NCI-H1105 treated with DMSO at 0.1 percent for 48 hours (cell line): Measurements from ENCODE around the gene TOP2B.

Source experiments
- DNase-seq: peaks from one replicate; lab custom pipeline; 2025; lab: John Stamatoyannopoulos, UW

TOP2B gene

DNA sequence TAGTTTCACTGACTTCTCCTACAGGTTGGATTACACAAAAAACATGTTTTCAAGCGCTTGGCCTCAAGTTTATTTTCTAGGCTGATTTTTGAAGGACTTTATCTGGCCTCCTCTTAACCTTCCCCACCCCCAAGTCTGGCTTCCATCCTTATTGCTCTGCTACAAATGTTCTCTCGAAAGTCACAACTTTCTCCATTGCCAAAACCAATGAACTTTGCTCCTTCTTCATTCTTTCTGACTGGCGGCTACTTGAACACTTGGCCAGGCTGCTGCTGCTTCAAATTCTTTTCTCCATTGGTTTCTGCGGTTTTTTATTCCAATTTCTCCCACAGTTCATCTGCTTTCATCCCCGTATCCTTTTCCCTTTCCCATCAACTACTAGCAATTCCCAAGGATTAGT lies 106.6 kb downstream of the TOP2B start:
- no peak for DNase-seq

DNA sequence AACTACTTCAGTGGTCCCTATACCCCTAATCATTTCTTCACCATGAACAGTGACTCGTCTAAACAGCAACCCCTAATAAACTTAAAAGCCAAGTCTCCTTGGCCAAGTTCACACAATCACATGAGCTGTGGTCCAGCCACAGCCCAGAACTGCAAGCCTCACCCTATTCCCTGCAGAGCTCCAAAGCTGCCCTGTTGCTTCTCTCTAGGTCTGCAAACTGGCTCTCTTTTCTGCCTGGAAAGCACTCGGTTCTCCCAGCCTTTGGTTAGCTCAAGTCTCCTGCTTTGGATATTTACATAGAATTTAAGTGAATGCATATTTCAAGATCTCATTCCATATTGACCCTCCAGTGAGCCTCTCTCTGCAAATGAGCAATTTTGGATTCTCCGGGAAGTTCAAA lies 107.0 kb downstream of the TOP2B start:
- no peak for DNase-seq

DNA sequence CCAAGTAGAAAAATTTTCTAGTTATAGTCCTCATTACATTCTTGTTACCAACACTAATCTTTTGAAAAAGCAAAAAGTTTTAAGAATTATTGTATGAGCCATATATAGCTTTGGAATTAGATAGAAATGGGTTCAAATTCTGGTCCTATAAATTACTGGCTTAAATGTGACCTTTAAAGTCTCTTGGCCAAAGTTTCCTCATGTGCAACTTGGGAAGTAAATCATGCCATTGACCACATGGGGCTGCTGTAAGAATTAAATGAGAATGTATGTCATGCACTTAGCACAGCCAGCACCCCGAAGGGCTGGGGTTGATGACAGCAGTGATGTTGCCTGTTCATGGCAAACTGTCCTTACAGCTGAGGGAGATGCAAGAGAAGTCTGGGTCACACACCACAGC lies 108.3 kb downstream of the TOP2B start:
- no peak for DNase-seq

DNA sequence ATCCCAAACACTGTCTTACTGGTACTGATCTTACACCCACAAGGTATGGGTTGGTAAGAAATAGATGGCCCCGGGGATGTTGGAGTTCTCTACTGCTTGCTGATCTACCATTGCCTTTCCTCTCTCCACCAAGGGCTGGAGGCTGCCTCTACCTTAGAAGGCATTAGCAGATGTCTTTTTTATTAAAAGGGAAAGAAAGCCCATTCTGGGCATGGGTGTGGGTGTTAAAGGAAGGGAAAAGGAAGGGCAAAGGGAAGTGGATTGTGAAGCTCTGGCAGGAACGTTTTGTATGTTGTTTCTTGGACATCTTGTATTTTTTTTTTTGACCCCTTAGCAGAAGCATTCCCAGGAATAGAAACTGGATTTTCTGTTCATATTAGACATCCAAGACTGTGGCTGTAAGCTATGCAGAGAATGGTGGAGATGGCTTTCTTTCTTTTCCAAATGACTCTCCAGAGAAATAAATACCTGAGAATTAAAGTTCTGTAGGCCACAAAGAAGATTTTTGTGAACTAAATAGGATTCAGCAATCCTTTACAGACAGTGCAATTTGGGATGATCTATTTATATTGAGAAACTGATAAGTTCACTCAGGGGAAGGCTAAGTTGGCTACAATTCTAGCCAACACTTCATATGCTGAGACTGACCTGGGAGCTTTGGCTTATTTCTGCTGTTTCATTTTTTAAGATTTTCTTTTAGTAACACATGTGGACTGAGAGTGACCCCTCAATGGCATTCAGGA lies 108.8 kb downstream of the TOP2B start:
- no peak for DNase-seq

DNA sequence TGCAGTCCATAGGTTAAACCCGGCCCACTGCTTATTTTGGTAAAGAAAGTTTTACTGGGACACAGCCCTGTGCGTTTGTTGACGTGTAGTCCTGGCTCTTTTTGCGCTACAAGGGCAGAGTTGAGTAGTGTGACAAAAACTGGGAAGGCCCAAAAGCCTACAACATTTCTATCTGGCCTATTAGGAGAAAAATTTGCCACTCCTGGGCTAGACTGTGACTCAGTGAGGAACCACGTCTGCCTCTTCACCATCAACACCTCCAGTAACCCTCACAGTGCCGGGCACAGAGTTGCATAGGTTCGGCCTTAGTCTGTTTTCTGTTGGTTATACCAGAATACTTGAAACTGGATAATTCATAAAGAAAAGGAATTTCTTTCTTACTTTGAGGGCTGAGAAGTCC lies 110.3 kb downstream of the TOP2B start:
- no peak for DNase-seq

DNA sequence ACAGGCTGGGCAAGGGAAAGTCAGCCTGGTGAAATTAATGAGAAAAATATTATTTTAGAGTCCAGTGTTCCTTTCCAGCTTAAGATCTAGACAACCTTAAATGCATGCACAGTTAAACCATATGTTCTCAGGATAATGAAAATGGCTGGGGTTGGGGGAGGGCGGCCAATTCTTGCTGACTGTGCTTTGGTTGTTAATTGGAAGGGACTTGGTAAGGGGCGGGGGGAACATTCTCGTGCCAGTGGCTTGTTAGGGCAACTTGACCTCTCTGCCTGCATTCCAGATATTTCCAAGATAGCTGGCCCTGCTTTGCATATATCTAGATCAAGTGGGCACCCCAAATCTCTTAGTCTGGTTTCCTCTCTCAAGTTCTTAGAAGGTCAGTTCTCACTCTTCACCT lies 112.5 kb downstream of the TOP2B start:
- no peak for DNase-seq

DNA sequence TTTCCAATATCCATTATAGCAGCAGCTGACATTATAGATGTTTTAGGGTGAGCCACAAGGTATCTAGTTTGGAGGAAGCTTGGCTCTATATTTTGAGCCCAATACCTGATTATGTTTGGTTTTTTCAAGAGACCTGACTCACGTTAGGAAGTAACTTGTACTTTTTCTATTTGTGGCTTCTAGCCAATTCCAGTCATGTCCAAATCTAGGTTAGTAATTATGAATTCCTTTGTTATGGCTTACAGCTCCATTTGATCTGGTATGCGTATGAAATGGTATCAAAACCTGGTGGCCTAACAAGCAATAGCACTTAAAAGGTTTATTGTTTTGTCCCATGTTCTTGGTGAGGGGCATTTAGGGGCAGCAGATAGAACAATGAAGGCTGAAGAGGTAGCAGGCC lies 115.9 kb downstream of the TOP2B start:
- DNase-seq: no peak

DNA sequence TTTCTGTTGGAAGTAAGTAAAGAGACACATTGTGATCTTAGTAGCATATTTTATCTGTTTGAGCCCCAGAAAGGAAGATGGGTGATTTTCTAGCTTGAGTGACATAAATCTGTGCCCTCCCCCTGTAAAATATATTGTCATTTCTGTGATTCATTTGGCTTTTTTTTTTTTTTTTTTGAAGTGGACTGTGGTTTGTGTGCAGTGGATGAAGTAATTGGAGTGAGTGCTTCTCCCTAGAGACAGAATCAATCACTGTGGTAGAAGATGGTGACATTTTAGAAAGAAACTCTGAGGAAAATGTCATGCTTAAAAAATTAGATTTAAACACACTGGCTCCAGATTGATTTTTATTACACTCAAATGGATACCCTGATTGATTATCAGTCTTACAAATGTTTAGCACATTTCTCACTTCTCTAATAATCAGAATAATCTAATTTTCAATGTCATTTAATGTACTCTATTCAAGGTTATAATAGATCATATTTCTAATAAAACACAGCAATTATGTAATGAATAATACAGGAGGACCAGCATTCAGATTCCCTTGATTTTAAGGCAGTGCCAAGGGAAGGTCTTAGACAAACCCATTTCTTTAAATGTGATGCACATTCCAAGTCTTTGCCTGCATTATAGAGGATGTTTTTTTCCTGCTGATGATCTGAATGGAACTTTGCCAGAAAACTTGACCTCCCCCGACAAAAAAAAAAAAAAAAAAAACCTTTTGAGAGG lies 116.6 kb downstream of the TOP2B start:
- no peak for DNase-seq
